Upper lobe of left lung (tissue), 4 donors: ENCODE measurements around the gene ATAD5.
"Not testable (repeated sequence)": the region's sequence is repeated elsewhere in the genome, so short reads cannot be mapped to it uniquely, and the experiment has no call there.

Experiments used
- CTCF ChIP-seq, 6 experiments: fragments of 450-650 bp in 4 of 6; fragments of 200-600 bp in 2 of 6; sonication (generic) in 2 of 6; IDR thresholded peaks; one replicate each; pipeline ENCODE4 v1.5.1; 2016 to 2019; ENCODE audit warnings: antibody characterized with exemption in 6 of 6
- POLR2A ChIP-seq, 4 donors: fragments of 450-650 bp; IDR thresholded peaks; one replicate each; pipeline ENCODE4 v1.5.1; 2016 to 2017; ENCODE audit warnings: antibody characterized with exemption in 4 of 4, mild to moderate bottlenecking in 2 of 4
- POLR2AphosphoS5 ChIP-seq, 2 donors: sonication (generic); formaldehyde crosslinking; IDR thresholded peaks; one replicate each; pipeline ENCODE4 v1.5.1; 2017; ENCODE audit warnings: antibody characterized with exemption in 2 of 2

GRCh38 chr17:30931582-30931981 lies 99.8 kb downstream of the ATAD5 start:
- TF ChIP-seq POLR2AphosphoS5, CTCF, POLR2A (IDR thresholded peaks at IDR 0.05): not testable (repeated sequence)
